Progenitor cell of endocrine pancreas (in vitro differentiated cells): ENCODE data around the gene SNAP47. TPM values are rescaled to one million over a fixed set of nuclear protein-coding genes. Genes with fewer than 3 reads are reported as not detected.

Experiments
- DNase-seq: peaks from one replicate; pipeline ENCODE4 v3.0.0; 2021; ENCODE audit warnings: low spot score; ENCODE audit not compliant: unreplicated experiment
- H3K27ac Mint-ChIP-seq: 2 replicates; pipeline ENCODE4 v1.8.0; 2021; ENCODE audit warnings: mild to moderate bottlenecking, moderate library complexity, mixed read lengths
- H3K27me3 Mint-ChIP-seq: 2 replicates; pipeline ENCODE4 v1.8.0; 2021; ENCODE audit warnings: mixed read lengths
- H3K36me3 Mint-ChIP-seq: 2 replicates; pipeline ENCODE4 v1.8.0; 2022; ENCODE audit warnings: mixed read lengths; ENCODE audit not compliant: insufficient read depth
- H3K4me1 Mint-ChIP-seq: 2 replicates; pipeline ENCODE4 v1.8.0; 2021; ENCODE audit warnings: low read depth, mixed read lengths
- H3K4me3 Mint-ChIP-seq: 2 replicates; pipeline ENCODE4 v1.8.0; 2021; ENCODE audit warnings: low read depth, mild to moderate bottlenecking, moderate library complexity, mixed read lengths
- H3K9me3 Mint-ChIP-seq: 2 replicates; pipeline ENCODE4 v1.8.0; 2021; ENCODE audit warnings: low read depth, mixed read lengths
- total RNA-seq: library from RNA; stranded (reverse); gene quantifications from 2 replicates; pipeline ENCODE4 v1.2.1, GENCODE V29; 2021
- TF ChIP-seq, protein P1 (sequence below): fragments of 200-600 bp; sonication (generic); IDR thresholded peaks from one replicate; pipeline ENCODE4 v1.5.0; 2021; ENCODE audit warnings: antibody characterized with exemption, mild to moderate bottlenecking; ENCODE audit not compliant: unreplicated experiment

Gene SNAP47
- total RNA-seq, 1 donor from 2014 or later, result 39.6 TPM

DNA sequence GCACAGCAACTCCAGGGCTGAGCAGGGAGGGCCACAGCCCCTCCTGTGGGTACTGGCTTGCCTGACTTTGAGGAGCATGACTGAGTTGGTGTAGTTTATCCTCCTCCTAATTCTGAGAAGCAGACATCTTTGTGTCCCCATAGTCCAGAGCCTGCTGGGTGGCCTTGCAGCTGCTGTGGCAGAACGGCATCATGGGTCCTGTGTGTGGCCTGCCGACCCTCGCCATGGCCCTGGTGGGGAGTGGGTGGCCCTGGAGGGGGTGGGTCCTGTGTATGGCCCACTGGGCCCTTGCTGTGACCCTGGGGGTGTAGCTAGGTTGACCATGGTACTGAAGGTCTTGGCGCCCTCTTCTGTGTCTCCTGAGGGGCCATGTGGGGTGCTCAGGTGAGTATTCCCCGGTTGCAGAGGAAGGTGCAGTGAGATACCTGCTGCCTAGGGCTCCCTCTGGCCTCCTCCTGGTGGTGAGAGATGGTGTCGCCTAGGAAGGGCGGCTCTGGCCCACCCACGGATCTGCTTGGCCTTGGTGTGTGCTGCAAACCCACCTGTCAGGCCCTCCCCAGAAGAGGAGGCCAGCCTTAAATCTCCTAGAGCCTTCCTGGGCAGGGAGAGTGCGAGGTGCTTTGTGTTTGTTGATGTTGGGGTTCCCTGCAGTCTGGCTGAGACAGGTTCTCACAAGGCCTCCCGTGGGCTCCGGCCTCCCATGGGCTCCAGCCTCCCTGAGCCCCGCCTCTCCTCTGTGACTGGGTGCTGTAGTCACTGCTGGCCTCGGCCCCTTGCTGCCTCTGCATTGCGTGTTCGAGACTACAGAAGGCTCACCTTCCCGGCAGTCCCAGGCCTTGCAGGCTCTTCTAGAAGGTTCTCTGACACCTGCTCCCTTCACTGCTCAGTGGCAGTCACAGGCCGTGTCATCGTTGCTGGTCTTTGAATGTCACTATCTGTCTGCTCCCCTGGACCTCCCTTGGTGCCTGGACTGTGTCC lies 7.8 kb downstream of the SNAP47 start:
- H3K36me3 Mint-ChIP-seq, result no peaks in the 10 kb centered on the region
- TF ChIP-seq, protein P1, sequence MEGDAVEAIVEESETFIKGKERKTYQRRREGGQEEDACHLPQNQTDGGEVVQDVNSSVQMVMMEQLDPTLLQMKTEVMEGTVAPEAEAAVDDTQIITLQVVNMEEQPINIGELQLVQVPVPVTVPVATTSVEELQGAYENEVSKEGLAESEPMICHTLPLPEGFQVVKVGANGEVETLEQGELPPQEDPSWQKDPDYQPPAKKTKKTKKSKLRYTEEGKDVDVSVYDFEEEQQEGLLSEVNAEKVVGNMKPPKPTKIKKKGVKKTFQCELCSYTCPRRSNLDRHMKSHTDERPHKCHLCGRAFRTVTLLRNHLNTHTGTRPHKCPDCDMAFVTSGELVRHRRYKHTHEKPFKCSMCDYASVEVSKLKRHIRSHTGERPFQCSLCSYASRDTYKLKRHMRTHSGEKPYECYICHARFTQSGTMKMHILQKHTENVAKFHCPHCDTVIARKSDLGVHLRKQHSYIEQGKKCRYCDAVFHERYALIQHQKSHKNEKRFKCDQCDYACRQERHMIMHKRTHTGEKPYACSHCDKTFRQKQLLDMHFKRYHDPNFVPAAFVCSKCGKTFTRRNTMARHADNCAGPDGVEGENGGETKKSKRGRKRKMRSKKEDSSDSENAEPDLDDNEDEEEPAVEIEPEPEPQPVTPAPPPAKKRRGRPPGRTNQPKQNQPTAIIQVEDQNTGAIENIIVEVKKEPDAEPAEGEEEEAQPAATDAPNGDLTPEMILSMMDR, result no peak
- H3K9me3 Mint-ChIP-seq, result no peaks in the 10 kb centered on the region
- no peak overlapping the region for H3K4me3 Mint-ChIP-seq
- no peaks in the 10 kb centered on the region for H3K27me3 Mint-ChIP-seq
- no peak for DNase-seq
- no peaks in the 10 kb centered on the region for H3K4me1 Mint-ChIP-seq
- no peak overlapping the region for H3K27ac Mint-ChIP-seq

DNA sequence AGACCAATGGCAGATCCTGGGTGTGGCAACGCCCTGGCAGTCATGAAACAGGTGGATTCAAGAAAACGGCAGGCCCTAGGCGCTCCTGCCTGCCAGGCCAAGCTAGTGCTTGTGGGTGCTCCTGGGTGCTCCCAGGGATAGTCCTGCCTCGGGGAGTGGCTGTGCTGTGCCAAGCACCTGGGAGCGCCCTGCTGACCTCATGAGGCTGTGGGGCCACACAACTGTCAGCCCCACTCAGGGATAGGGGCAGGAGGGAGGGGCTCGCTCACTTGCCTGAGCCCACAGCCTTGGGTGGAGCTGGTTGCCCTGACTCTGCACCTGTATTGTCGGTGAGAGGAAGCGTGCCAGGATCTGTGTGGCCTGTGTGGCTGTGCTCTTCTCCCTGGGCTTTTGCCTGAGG lies 9.4 kb downstream of the SNAP47 start:
- Mint-ChIP-seq H3K27ac (no peak overlapping the region), H3K4me3 (no peak overlapping the region), H3K9me3 (no peaks in the 10 kb centered on the region), H3K4me1 (no peaks in the 10 kb centered on the region), H3K27me3 (no peaks in the 10 kb centered on the region), H3K36me3 (peaks cover 1% of the 10 kb centered on the region)
- TF ChIP-seq, protein P1, result no peak
- DNase-seq, result no peak

DNA sequence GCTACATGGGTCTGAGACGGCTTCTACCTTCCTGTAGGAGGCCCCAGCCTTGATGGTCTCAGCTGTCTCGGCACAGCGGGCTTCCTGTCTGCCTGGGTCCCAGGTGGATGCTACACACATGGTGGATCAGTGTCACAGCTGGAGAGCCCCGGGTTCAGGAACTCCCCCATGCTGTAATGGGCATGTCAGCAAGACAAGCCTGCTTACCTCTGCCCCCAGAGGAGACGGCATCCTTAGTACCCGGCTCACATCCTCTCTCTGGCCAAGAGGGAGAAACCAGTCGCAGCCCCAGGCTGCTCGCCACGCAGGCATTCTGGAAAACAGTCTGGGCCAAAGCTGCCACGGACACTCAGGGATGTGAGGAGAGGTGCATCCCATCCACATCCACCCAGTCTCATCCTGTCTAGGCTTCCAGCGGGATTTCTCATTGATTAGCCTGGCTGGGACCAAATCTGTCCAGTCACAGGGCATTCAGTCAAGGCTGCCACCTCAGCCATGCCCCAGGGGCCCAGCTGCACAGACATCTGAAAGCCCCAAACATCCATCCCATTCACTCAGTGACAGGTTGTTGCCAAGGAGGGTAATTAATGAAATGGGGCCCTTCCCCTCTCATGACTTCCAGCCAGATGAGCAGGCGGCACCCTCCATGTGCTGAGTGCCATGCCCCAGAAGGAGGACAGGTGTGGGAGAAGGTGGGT lies 10.5 kb downstream of the SNAP47 start:
- Mint-ChIP-seq H3K27me3 (no peaks in the 10 kb centered on the region), H3K36me3 (peaks cover 1% of the 10 kb centered on the region), H3K4me3 (no peak overlapping the region), H3K4me1 (no peaks in the 10 kb centered on the region), H3K27ac (no peak overlapping the region), H3K9me3 (no peaks in the 10 kb centered on the region)
- TF ChIP-seq, protein P1, result no peak
- no peak for DNase-seq

DNA sequence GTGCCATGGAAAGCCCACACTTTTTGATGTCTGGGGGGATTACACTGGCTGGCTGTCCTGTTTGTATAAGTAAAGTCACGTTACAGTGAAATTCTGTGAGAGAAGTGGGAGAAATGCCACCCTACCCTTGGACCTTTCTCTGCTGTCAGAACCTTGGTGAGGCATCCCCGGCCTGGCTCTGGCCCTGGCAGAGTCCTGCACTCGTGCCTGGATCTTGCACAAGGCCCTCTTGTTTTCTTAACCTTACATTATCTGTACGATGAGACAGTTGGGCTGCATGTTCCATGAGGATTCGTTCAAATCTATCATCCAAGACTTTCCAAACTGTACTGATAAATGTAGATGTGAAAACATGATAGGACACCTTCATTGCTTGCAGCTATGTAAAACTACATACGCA lies 11.4 kb downstream of the SNAP47 start:
- H3K9me3 Mint-ChIP-seq, result no peaks in the 10 kb centered on the region
- H3K27me3 Mint-ChIP-seq, result no peaks in the 10 kb centered on the region
- no peak overlapping the region for H3K4me3 Mint-ChIP-seq
- H3K4me1 Mint-ChIP-seq, result no peaks in the 10 kb centered on the region
- no peak for DNase-seq
- TF ChIP-seq, protein P1, result no peak
- H3K36me3 Mint-ChIP-seq, result peaks cover 1% of the 10 kb centered on the region
- H3K27ac Mint-ChIP-seq, result peak overlapping the region; percentile 29

DNA sequence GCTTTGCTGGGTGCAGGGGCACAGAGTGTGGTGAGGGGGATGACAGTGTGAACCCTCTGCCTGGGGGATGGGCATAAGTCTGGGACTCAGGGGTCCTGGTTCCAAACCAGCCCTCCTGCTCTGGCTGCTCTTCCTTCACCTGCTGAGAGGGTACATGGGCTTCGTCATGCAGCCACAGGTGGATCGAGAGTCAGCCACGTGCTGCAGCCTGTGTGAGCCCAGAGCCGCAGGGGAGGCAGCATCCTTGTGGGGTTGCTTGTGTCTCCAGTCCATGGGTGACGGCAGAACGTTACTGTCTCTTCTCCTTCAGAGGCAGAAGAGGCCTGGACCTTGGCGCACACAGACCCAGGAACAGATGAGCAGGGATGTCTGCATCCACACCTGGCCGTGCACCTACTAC lies 12.1 kb downstream of the SNAP47 start:
- Mint-ChIP-seq H3K9me3 (no peaks in the 10 kb centered on the region), H3K4me1 (no peaks in the 10 kb centered on the region), H3K36me3 (peaks cover 1% of the 10 kb centered on the region), H3K27me3 (no peaks in the 10 kb centered on the region), H3K27ac (no peak overlapping the region), H3K4me3 (no peak overlapping the region)
- TF ChIP-seq, protein P1, result no peak
- DNase-seq, result no peak
